GM18868 (cell line): Measurements from ENCODE around the gene SASS6.
A peak's percentile ranks its signal among the peaks of the same experiment; 100 is the strongest.

Experiments
- ATAC-seq: cut with Tn5 transposase; IDR thresholded peaks from one replicate; pipeline ENCODE4 v1.9.1; 2021; ENCODE audit warnings: mild to moderate bottlenecking, moderate library complexity; ENCODE audit not compliant: unreplicated experiment

SASS6 gene

GRCh38 chr1:100132566-100133477 is at the start of gene SASS6, which contains the start of gene TRMT13:
Gene SASS6 (minus strand): TSS chr1:100132930. CDS start chr1:100132814, 116 bp downstream.
Gene TRMT13 (plus strand): TSS chr1:100133163. CDS start chr1:100133169, 6 bp downstream.
- peak; percentile 90 for ATAC-seq

- no peak for ATAC-seq
Measured at GRCh38 chr1:100178091-100178490, 45.4 kb upstream of the SASS6 start, which contains the start of gene LRRC39. Gene LRRC39 (minus strand): TSS chr1:100178256. CDS start chr1:100168516, 9,740 bp downstream.

GRCh38 chr1:100177295-100178041 is 44.7 kb upstream of the SASS6 start:
- no peak for ATAC-seq

GRCh38 chr1:100168051-100168450 is 35.3 kb upstream of the SASS6 start:
- no peak for ATAC-seq

GRCh38 chr1:100164702-100165101 is 32.0 kb upstream of the SASS6 start:
- no peak for ATAC-seq

- no peak for ATAC-seq
Measured at GRCh38 chr1:100164216-100164615, 31.5 kb upstream of the SASS6 start.

- ATAC-seq: no peak
Measured at GRCh38 chr1:100162881-100163280, 30.2 kb upstream of the SASS6 start.

GRCh38 chr1:100152271-100152670 is 19.5 kb upstream of the SASS6 start:
- ATAC-seq: peak; percentile 93

GRCh38 chr1:100151679-100152078 is 18.9 kb upstream of the SASS6 start:
- ATAC-seq: no peak

GRCh38 chr1:100147875-100148274 is 15.1 kb upstream of the SASS6 start:
- ATAC-seq: no peak

GRCh38 chr1:100146958-100147357 is 14.2 kb upstream of the SASS6 start:
- ATAC-seq: no peak

GRCh38 chr1:100145116-100145515 is 12.4 kb upstream of the SASS6 start:
- ATAC-seq: no peak

GRCh38 chr1:100142343-100142742 is 9.6 kb upstream of the SASS6 start:
- ATAC-seq: no peak

- no peak for ATAC-seq
Measured at GRCh38 chr1:100141192-100141591, 8.5 kb upstream of the SASS6 start.

- no peak for ATAC-seq
Measured at GRCh38 chr1:100137602-100138001, 4.9 kb upstream of the SASS6 start.

- no peak for ATAC-seq
Measured at GRCh38 chr1:100134872-100135271, 2.1 kb upstream of the SASS6 start.

- ATAC-seq: no peak
Measured at GRCh38 chr1:100131623-100132022, 1.1 kb downstream of the SASS6 start.

- ATAC-seq: no peak
Measured at GRCh38 chr1:100130552-100131077, 2.1 kb downstream of the SASS6 start.

- no peak for ATAC-seq
Measured at GRCh38 chr1:100127226-100127625, 5.5 kb downstream of the SASS6 start.

- no peak for ATAC-seq
Measured at GRCh38 chr1:100122177-100122576, 10.6 kb downstream of the SASS6 start.

- ATAC-seq: no peak
Measured at GRCh38 chr1:100115524-100115923, 17.2 kb downstream of the SASS6 start.
